HepG2 (cell line): ENCODE results near the gene CDS1. TPM values are rescaled to one million over a fixed set of nuclear protein-coding genes. Genes with fewer than 3 reads are reported as not detected.

ENCODE experiments used
- ATAC-seq: fragments of 200-7000 bp; cut with Tn5 transposase; 3 replicates; pipeline ENCODE4 v1.9.1; 2020; ENCODE audit warnings: mild to moderate bottlenecking, moderate library complexity
- BruUV-seq: library from RNA; stranded (reverse); fragments of 400-500 nt; replicated peaks from 2 replicates; lab custom pipeline; 2021; lab: Mats Ljungman, UMichigan
- CTCF ChIA-PET: fragments of 300-600 bp; formaldehyde crosslinking; extraction: SDS; loops from one replicate; lab custom pipeline; 2021; ENCODE audit warnings: low total read pairs, inconsistent platforms, low intra/inter-chr PET ratio; lab: Yijun Ruan, JAX
- POLR2A ChIA-PET: fragments of 350-600 bp; sonication (Branson Sonifier 250); formaldehyde crosslinking; loops from one replicate; lab custom pipeline; 2020; ENCODE audit warnings: antibody characterized with exemption, inconsistent platforms; lab: Yijun Ruan, JAX
- DNase-seq: peaks from one replicate; pipeline ENCODE4 v3.0.0-alpha.2; 2015; ENCODE audit warnings: low spot score
- FAIRE-seq: peaks from 3 replicates; lab custom pipeline; 2011; peaks lifted over from hg19 to GRCh38; lab: Jason Lieb, UNC
- H2AFZ ChIP-seq: one replicate; pipeline ENCODE4 v1.6.1; 2011; ENCODE audit warnings: low read length, inconsistent platforms
- H3K27ac ChIP-seq: fragments of 300-600 bp; 3 replicates; pipeline ENCODE4 v1.8.0; 2011; ENCODE audit warnings: mixed run types, mild to moderate bottlenecking, mixed read lengths, low read length, inconsistent platforms; ENCODE audit not compliant: insufficient read depth; ENCODE audit errors: extremely low read length
- H3K27me3 ChIP-seq, 2 experiments: fragments of 200-600 bp in 1 of 2; 2 replicates in 1 of 2; 3 replicates in 1 of 2; pipeline versions ENCODE4 v1.6.0 to v1.8.0; 2011; ENCODE audit warnings: low read length in 2 of 2, mild to moderate bottlenecking in 2 of 2, moderate library complexity in 2 of 2, inconsistent platforms in 1 of 2; ENCODE audit not compliant: insufficient read depth in 2 of 2, control insufficient read depth in 1 of 2
- H3K36me3 ChIP-seq, 2 experiments: fragments of 200-600 bp in 1 of 2; replicated peaks in 1 of 2; 2 replicates in 1 of 2; 3 replicates in 1 of 2; pipeline versions ENCODE4 v1.5.1 to v1.8.0; 2011; ENCODE audit warnings: low read length in 2 of 2, inconsistent platforms in 1 of 2; ENCODE audit not compliant: insufficient read depth in 2 of 2, control insufficient read depth in 1 of 2
- H3K4me1 ChIP-seq: 2 replicates; pipeline ENCODE4 v1.5.1; 2012; ENCODE audit warnings: low read length, inconsistent platforms; ENCODE audit not compliant: insufficient read depth
- H3K4me2 ChIP-seq: 2 replicates; pipeline ENCODE4 v1.6.0; 2011; ENCODE audit warnings: low read depth, low read length, inconsistent platforms
- H3K4me3 ChIP-seq, 3 experiments: fragments of 200-600 bp in 1 of 3; sonication (generic), shearing (Covaris generic) in 1 of 3; replicated peaks in 1 of 3; 2 replicates each; pipeline ENCODE4 v1.5.1; 2011 to 2016; ENCODE audit warnings: low read length in 3 of 3, inconsistent platforms in 2 of 3, low read depth in 2 of 3, mild to moderate bottlenecking in 2 of 3, control low read depth in 1 of 3, mixed read lengths in 1 of 3; ENCODE audit not compliant: insufficient read depth in 1 of 3
- H3K79me2 ChIP-seq: one replicate; pipeline ENCODE4 v1.6.1; 2011; ENCODE audit warnings: low read length, inconsistent platforms; ENCODE audit not compliant: insufficient read depth
- H3K9ac ChIP-seq: 2 replicates; pipeline ENCODE4 v1.6.0; 2011; ENCODE audit warnings: mild to moderate bottlenecking, low read depth, low read length, inconsistent platforms; ENCODE audit not compliant: insufficient read depth
- H3K9me3 ChIP-seq: 2 replicates; pipeline ENCODE4 v1.5.1; 2012; ENCODE audit warnings: mild to moderate bottlenecking, low read length
- H4K20me1 ChIP-seq: 2 replicates; pipeline ENCODE4 v1.6.0; 2011; ENCODE audit warnings: inconsistent platforms, mild to moderate bottlenecking, low read length, moderate library complexity; ENCODE audit not compliant: insufficient read depth
- BCLAF1 ChIP-seq: fragments of 450-650 bp; IDR thresholded peaks from 2 replicates; pipeline ENCODE4 v1.6.1; 2017; ENCODE audit warnings: mild to moderate bottlenecking
- MIXL1 ChIP-seq: IDR thresholded peaks from 2 replicates; pipeline ENCODE4 v1.6.1; 2016
- SMC3 ChIP-seq: IDR thresholded peaks from 2 replicates; pipeline ENCODE4 v1.6.1; 2011; ENCODE audit warnings: low read length, improper control_type of control experiment
- STAG1 ChIP-seq: sonication (generic); formaldehyde crosslinking; IDR thresholded peaks from 2 replicates; pipeline ENCODE4 v1.4.0; 2020; ENCODE audit warnings: missing genetic modification reagents
- ZBTB1 ChIP-seq: sonication (generic); formaldehyde crosslinking; IDR thresholded peaks from 2 replicates; pipeline ENCODE4 v1.4.0; 2020; ENCODE audit warnings: missing genetic modification reagents, borderline replicate concordance
- WGBS: methylation state at CpG from one replicate; pipeline ENCODE4 v1.1.6; 2017; ENCODE audit warnings: low lambda C conversion rate; 5-methylcytosine and 5-hydroxymethylcytosine counted together
- in situ Hi-C: cut with HindIII; loops from 2 replicates; pipeline ENCODE4 v1.10.0; 2017; ENCODE audit warnings: low pct_unique_long_range_greater_than_20kb; ENCODE audit not compliant: extremely low pct_ligation_motif_present
- intact Hi-C: fragments of 100-400 bp; cut with micrococcal nuclease; formaldehyde crosslinking; loops from one replicate; pipeline ENCODE4 v1.10.0; 2022; ENCODE audit not compliant: unreplicated experiment
- polyA plus RNA-seq, 8 experiments: library from polyadenylated mRNA; depleted of rRNA in 3 of 8; stranded (reverse) in 7 of 8; unstranded in 1 of 8; fragments of >200 nt; fragmentation: Illumina TruSeq in 4 of 8; extraction: Trizol in 4 of 8; gene quantifications; 2 replicates each; pipeline versions ENCODE4 v1.2.1 to v1.2.3, GENCODE V29; 2011 to 2016; ENCODE audit warnings: low read depth in 4 of 8, missing spikeins in 1 of 8, mixed read lengths in 1 of 8; ENCODE audit not compliant: insufficient read depth in 1 of 8
- total RNA-seq, 5 experiments: library from RNA; depleted of rRNA; stranded (reverse); fragments of >200 nt; fragmentation: Illumina TruSeq; extraction: Trizol; gene quantifications; 2 replicates each; pipeline ENCODE4 v1.2.3, GENCODE V29; 2016; ENCODE audit warnings: low read depth in 1 of 5
- TF ChIP-seq, protein P1 (sequence below), 2 experiments: fragments of 450-650 bp in 1 of 2; sonication (generic) in 1 of 2; formaldehyde crosslinking in 1 of 2; IDR thresholded peaks; 2 replicates each; pipeline versions ENCODE4 v1.6.1 to v1.8.0; 2016 to 2022; ENCODE audit warnings: antibody characterized with exemption in 1 of 2, mild to moderate bottlenecking in 1 of 2, missing genetic modification reagents in 1 of 2
- TF ChIP-seq, protein P2 (sequence below): sonication (generic); formaldehyde crosslinking; IDR thresholded peaks from 2 replicates; pipeline ENCODE4 v1.5.0; 2020; ENCODE audit warnings: mild to moderate bottlenecking, missing genetic modification reagents, moderate library complexity

CDS1 gene
- total and polyA plus RNA-seq, 2 of the 13 experiments (the other 11 are each of a cell fraction or from before 2014, with no cell fraction given), result 2.1 to 3.2 TPM

DNA sequence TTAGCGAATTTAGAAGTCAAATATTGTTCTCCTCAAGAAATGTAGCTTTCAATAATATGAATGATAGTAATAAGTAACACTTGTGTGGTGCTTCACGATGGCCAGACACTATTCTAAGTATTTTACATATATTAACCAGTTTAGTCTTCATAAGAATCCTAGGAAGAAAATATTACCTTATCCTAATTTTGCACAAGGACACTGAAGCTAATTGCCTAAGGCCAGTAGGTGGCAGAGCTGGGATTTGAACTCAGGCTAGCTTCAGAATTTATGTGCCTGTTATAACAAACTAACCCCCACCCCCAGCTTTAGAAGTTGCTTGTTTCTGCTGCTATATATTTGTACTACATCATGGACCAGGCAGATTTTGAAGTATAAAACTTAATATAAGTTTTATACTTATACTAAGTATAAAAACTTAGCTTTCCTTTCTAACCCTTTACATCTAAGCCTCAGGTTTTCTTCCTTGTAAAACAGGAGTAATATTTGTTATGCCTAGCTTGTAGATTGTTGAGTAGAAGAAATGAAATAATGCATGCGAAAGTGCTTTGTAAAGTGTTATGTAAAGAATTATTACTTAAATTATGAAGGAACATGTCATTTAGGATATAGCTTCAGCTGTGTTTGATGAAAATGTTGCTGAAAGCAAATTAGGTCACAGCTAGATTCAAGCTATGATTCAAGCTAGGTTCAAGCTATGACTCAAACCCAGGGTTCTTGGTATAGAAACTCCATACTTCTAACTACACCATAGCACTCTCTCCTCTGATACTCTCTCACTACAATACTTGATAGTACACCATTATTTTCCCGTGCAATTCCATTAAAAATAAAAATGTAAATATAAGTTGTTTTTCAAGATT is 4.2 kb upstream of the CDS1 start:
- no peak overlapping the region for H3K9ac ChIP-seq
- POLR2A ChIA-PET, result no interaction called here
- no peak overlapping the region for H2AFZ ChIP-seq
- H3K27me3 ChIP-seq, result peaks cover 0 to 14% of the 10 kb centered on the region in 2 experiments; a peak in 1 of 5 replicates
- TF ChIP-seq ZBTB1 (CRISPR knock-in tag) (no peak), MIXL1 (peak; percentile 55; the same call in 1 of the 2 replicates), STAG1 (CRISPR knock-in tag) (peak; percentile 62), SMC3 (peak; percentile 35; the same call in 1 of the 2 replicates), BCLAF1 (no peak)
- TF ChIP-seq, protein P1, sequence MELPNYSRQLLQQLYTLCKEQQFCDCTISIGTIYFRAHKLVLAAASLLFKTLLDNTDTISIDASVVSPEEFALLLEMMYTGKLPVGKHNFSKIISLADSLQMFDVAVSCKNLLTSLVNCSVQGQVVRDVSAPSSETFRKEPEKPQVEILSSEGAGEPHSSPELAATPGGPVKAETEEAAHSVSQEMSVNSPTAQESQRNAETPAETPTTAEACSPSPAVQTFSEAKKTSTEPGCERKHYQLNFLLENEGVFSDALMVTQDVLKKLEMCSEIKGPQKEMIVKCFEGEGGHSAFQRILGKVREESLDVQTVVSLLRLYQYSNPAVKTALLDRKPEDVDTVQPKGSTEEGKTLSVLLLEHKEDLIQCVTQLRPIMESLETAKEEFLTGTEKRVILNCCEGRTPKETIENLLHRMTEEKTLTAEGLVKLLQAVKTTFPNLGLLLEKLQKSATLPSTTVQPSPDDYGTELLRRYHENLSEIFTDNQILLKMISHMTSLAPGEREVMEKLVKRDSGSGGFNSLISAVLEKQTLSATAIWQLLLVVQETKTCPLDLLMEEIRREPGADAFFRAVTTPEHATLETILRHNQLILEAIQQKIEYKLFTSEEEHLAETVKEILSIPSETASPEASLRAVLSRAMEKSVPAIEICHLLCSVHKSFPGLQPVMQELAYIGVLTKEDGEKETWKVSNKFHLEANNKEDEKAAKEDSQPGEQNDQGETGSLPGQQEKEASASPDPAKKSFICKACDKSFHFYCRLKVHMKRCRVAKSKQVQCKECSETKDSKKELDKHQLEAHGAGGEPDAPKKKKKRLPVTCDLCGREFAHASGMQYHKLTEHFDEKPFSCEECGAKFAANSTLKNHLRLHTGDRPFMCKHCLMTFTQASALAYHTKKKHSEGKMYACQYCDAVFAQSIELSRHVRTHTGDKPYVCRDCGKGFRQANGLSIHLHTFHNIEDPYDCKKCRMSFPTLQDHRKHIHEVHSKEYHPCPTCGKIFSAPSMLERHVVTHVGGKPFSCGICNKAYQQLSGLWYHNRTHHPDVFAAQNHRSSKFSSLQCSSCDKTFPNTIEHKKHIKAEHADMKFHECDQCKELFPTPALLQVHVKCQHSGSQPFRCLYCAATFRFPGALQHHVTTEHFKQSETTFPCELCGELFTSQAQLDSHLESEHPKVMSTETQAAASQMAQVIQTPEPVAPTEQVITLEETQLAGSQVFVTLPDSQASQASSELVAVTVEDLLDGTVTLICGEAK (IDR thresholded peaks at IDR 0.05), result no peak
- TF ChIP-seq, protein P1 (CRISPR knock-in tag; IDR thresholded peaks at IDR 0.05), result no peak
- TF ChIP-seq, protein P2, sequence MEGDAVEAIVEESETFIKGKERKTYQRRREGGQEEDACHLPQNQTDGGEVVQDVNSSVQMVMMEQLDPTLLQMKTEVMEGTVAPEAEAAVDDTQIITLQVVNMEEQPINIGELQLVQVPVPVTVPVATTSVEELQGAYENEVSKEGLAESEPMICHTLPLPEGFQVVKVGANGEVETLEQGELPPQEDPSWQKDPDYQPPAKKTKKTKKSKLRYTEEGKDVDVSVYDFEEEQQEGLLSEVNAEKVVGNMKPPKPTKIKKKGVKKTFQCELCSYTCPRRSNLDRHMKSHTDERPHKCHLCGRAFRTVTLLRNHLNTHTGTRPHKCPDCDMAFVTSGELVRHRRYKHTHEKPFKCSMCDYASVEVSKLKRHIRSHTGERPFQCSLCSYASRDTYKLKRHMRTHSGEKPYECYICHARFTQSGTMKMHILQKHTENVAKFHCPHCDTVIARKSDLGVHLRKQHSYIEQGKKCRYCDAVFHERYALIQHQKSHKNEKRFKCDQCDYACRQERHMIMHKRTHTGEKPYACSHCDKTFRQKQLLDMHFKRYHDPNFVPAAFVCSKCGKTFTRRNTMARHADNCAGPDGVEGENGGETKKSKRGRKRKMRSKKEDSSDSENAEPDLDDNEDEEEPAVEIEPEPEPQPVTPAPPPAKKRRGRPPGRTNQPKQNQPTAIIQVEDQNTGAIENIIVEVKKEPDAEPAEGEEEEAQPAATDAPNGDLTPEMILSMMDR (CRISPR knock-in tag), result peak; percentile 62
- peaks cover 16% of the 10 kb centered on the region for H3K4me1 ChIP-seq
- BruUV-seq, result no TSS peak
- intact Hi-C loops, result loop anchor here (2.0 kb wide), 1 partner anchor 388 kb away; the partner anchor contains the start of gene WDFY3
- H3K4me3 ChIP-seq, result no peak overlapping the region
- H3K27ac ChIP-seq, result no peak overlapping the region
- H4K20me1 ChIP-seq, result no peaks in the 10 kb centered on the region
- H3K36me3 ChIP-seq, result no peaks in the 10 kb centered on the region
- FAIRE-seq, result peak; percentile 91
- CTCF ChIA-PET, result interaction anchor here (1.4 kb wide), 1 partner anchor 171 kb away, joined by 5 read pairs; no protein-coding TSS in a partner anchor
- H3K4me2 ChIP-seq, result no peak overlapping the region
- H3K79me2 ChIP-seq, result no peaks in the 10 kb centered on the region
- in situ Hi-C loops, result no loop called here
- WGBS, result 27% methylated on average over 4 of the region's 4 CpGs
- ATAC-seq, result no peak
- DNase-seq, result peak; percentile 39
- H3K9me3 ChIP-seq, result no peaks in the 10 kb centered on the region
